Endometrial microvascular endothelial cells (primary cell): Measurements from ENCODE around the gene ZSCAN30. TPM values are rescaled to one million over a fixed set of nuclear protein-coding genes. Genes with fewer than 3 reads are reported as not detected.
"Not testable (repeated sequence)": the region's sequence is repeated elsewhere in the genome, so short reads cannot be mapped to it uniquely, and the experiment has no call there.

Source experiments
- in situ Hi-C: cut with HindIII; loops from 2 replicates; pipeline ENCODE4 v1.10.0; 2017; ENCODE audit warnings: low sequenced_read_pairs, low pct_unique_long_range_greater_than_20kb; ENCODE audit errors: inconsistent ontology term
- total RNA-seq: library from RNA; depleted of rRNA; stranded (reverse); fragments of >200 nt; gene quantifications from one replicate; pipeline ENCODE4 v1.2.3, GENCODE V29; 2015; ENCODE audit errors: inconsistent ontology term

Gene ZSCAN30
- total RNA-seq, 1 donor from 2014 or later: 15.1 TPM

- in situ Hi-C loops: no loop called here
These were observed 45.4 kb downstream of the ZSCAN30 start for GRCh38 chr18:35244671-35245070.

DNA sequence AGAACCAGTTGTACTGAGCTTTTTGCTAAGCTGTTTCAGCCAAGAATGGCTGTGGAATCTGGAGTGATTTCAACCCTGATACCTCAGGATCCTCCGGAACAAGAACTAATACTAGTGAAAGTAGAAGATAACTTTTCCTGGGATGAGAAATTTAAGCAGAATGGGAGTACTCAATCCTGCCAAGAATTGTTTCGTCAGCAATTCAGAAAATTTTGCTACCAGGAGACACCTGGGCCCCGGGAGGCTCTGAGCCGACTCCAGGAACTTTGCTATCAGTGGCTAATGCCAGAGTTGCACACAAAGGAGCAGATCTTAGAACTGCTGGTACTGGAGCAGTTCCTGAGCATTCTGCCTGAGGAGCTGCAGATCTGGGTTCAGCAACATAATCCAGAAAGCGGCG lies 47.6 kb downstream of the ZSCAN30 start:
- in situ Hi-C loops: no loop called here

DNA sequence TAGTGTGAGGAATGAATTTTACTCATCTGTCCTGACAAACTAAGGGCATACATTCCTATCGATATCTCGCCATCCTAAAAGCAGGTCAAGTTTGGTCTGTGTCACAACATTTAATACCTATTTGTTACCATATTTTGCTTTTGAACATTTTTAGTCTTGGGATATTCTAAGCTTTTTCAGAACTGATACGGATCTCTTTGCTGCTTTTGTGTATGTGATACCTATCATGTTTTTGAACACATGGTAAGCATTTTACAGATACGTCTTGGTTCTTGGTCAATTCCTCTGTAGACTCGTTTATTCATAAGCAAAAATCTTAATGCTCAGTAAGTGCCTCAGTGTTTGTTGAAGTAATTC lies 48.6 kb downstream of the ZSCAN30 start:
- in situ Hi-C loops: no loop called here

DNA sequence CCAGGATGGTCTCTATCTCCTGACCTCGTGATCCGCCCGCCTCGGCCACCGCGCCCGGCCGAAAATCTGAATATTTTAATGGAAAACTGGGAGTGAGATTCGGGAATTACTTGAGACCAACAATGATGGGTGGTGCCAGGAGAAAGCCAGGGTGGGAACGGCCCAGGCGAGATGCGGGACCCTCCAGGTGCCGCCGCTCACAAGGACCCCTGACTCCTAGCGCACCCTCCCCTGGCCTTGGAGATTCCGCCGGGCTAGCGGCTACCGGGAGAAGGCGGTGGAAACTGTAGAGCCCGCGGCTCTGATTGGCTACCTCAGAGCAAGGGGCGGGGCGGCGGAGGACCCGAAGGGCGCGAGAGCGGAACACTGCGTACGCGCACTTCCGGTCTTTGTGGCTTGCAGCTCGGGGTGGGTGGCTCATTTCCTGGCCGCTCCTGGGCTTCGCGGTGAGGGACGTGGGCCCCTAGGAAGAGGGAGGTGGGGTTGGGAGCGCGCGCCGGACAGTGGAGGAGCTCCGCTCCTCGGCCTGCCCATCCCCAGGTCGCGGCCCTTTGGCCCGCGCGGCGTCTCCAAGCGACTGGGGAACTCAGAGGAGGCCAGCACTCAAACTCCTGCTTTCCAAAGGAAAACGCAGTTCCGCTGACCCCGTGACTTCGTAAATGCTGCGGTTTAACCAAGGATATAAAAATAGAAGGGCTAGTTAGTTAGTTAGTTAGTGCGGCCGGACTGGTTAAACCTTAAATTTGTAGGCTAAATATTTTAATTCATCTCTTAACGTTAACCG lies 49.2 kb downstream of the ZSCAN30 start, which contains the start of gene ZNF397:
TSS of gene ZNF397 (plus strand) at position 371 of the 784 bp plus-strand sequence. CDS start 1,437 bp downstream, outside the sequence.
- in situ Hi-C loops: no loop called here

- in situ Hi-C loops: loop anchor here (10.0 kb wide), 1 partner anchor 85 kb away; no protein-coding TSS in a partner anchor
These were observed 50.7 kb downstream of the ZSCAN30 start for GRCh38 chr18:35239314-35239713.

- in situ Hi-C loops: loop anchor here (10.0 kb wide), 1 partner anchor 88 kb away; no protein-coding TSS in a partner anchor
These were observed 53.3 kb downstream of the ZSCAN30 start for GRCh38 chr18:35236571-35237363.

- in situ Hi-C loops: loop anchor here (10.0 kb wide), 1 partner anchor 94 kb away; no protein-coding TSS in a partner anchor
These were observed 59.0 kb downstream of the ZSCAN30 start for GRCh38 chr18:35231052-35231451.

- in situ Hi-C loops: no loop called here
These were observed 62.8 kb downstream of the ZSCAN30 start for GRCh38 chr18:35227254-35227653.

- in situ Hi-C loops: no loop called here
These were observed 66.2 kb downstream of the ZSCAN30 start for GRCh38 chr18:35223797-35224196.

- in situ Hi-C loops: no loop called here
These were observed 69.6 kb downstream of the ZSCAN30 start for GRCh38 chr18:35220424-35220823.

- in situ Hi-C loops: not testable (repeated sequence)
These were observed 70.7 kb downstream of the ZSCAN30 start for GRCh38 chr18:35219331-35219730.

- in situ Hi-C loops: not testable (repeated sequence)
These were observed 73.4 kb downstream of the ZSCAN30 start for GRCh38 chr18:35216611-35217010.

GRCh38 chr18:35215026-35215425 lies 75.0 kb downstream of the ZSCAN30 start:
- in situ Hi-C loops: no loop called here

GRCh38 chr18:35205746-35206458 lies 84.1 kb downstream of the ZSCAN30 start:
- in situ Hi-C loops: not testable (repeated sequence)

DNA sequence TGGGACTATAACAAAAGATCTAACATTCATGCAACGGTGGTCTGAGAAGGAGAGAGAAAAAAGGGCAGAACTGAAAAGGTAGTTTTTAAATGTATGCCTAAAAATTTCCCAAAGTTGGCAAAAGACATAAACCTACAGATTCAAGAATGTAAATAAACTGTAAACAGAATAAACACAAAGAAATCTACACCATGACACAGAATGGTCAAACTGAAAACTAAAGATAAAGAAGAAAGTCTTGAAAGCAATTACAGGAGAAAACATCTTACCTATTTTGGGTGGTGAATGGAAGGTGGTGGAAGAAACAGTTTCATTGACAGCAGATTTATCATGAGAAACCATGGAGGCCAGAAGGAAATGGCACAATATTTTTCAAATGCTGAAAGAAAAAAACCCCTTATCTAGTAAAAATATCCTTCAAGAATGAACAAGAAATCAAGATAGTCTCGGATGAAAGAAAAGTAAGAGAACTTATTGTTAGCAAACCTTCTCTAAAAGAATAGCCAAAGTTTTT lies 84.8 kb downstream of the ZSCAN30 start:
- in situ Hi-C loops: no loop called here

DNA sequence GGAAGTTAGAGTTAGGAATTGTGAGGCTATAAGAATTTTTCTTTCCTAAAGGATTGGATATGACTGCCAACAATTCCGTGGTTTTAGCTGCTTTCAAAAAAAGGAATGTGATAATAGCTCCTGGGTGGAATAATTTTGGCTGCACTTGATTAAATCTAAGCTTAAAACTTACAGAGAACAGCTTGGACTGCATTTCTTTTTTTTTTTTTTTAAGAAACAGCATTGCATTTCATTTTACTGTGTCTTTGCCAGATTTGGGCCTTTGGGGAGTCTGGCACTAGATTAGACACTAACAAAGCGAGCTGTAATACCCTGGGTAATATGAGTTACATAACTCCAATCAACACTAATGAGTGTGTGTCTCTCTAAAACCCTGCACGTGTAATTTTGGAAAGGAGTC lies 87.0 kb downstream of the ZSCAN30 start:
- in situ Hi-C loops: no loop called here

GRCh38 chr18:35201256-35201931 lies 88.6 kb downstream of the ZSCAN30 start:
- in situ Hi-C loops: no loop called here
